HG02763 (cell line): ENCODE measurements around the gene LRRC34.

Experiments
- ATAC-seq: cut with Tn5 transposase; IDR thresholded peaks from one replicate; pipeline ENCODE4 v1.9.1; 2021; ENCODE audit warnings: mild to moderate bottlenecking, moderate library complexity; ENCODE audit not compliant: unreplicated experiment

Gene LRRC34

GRCh38 chr3:169769287-169770181, 43.2 kb downstream of the LRRC34 start, which contains the start of gene ACTRT3:
Gene ACTRT3, minus strand, starts transcription at chr3:169769561. Its CDS starts 41 bp downstream, at chr3:169769520.
- peak; percentile 19 for ATAC-seq

GRCh38 chr3:169764882-169765612, 47.7 kb downstream of the LRRC34 start, which contains the start of gene TERC:
Gene TERC, minus strand, starts transcription at chr3:169765060.
- peak; percentile 73 for ATAC-seq

GRCh38 chr3:169764312-169764881, 48.3 kb downstream of the LRRC34 start:
- ATAC-seq = peak; percentile 32

- ATAC-seq = no peak
These were observed 52.2 kb downstream of the LRRC34 start for GRCh38 chr3:169760479-169760878.

GRCh38 chr3:169759256-169759655, 53.4 kb downstream of the LRRC34 start:
- no peak for ATAC-seq

- ATAC-seq = no peak
These were observed 54.2 kb downstream of the LRRC34 start for GRCh38 chr3:169758359-169758994.

- ATAC-seq = no peak
These were observed 57.2 kb downstream of the LRRC34 start for GRCh38 chr3:169755488-169755887.

GRCh38 chr3:169754711-169755110, 58.0 kb downstream of the LRRC34 start:
- ATAC-seq = no peak

- no peak for ATAC-seq
These were observed 60.8 kb downstream of the LRRC34 start for GRCh38 chr3:169751875-169752274.

GRCh38 chr3:169750665-169751064, 62.0 kb downstream of the LRRC34 start:
- no peak for ATAC-seq

- ATAC-seq = no peak
These were observed 64.0 kb downstream of the LRRC34 start for GRCh38 chr3:169748670-169749069.

GRCh38 chr3:169746924-169747323, 65.8 kb downstream of the LRRC34 start:
- ATAC-seq = no peak

- no peak for ATAC-seq
These were observed 68.2 kb downstream of the LRRC34 start for GRCh38 chr3:169744366-169745054.
